OCI-LY1 (cell line): ENCODE results near the gene HPS1.

Source experiments
- H2AFZ ChIP-seq: fragments of 200-600 bp; sonication (generic), shearing (Covaris generic); 2 replicates; pipeline ENCODE4 v1.6.0; 2014; ENCODE audit warnings: antibody characterized with exemption, mild to moderate bottlenecking, low read length
- H3F3A ChIP-seq: fragments of 200-600 bp; sonication (generic), shearing (Covaris generic); 2 replicates; pipeline ENCODE4 v1.6.0; 2014; ENCODE audit warnings: mild to moderate bottlenecking, antibody characterized with exemption, low read length, moderate library complexity; ENCODE audit not compliant: insufficient read depth
- H3K27ac ChIP-seq: fragments of 200-600 bp; sonication (generic); 2 replicates; pipeline ENCODE4 v1.5.1; 2014; ENCODE audit warnings: low read length, mixed run types, mild to moderate bottlenecking, low read depth; ENCODE audit not compliant: poor library complexity, severe bottlenecking
- H3K27me3 ChIP-seq: fragments of 200-600 bp; sonication (generic); 2 replicates; pipeline ENCODE4 v1.6.0; 2014; ENCODE audit warnings: antibody characterized with exemption, mild to moderate bottlenecking, low read length, moderate library complexity; ENCODE audit not compliant: insufficient read depth
- H3K36me3 ChIP-seq: fragments of 200-600 bp; sonication (generic); 2 replicates; pipeline ENCODE4 v1.6.1; 2014; ENCODE audit warnings: mild to moderate bottlenecking, antibody characterized with exemption, low read length, moderate library complexity, mixed read lengths; ENCODE audit not compliant: insufficient read depth
- H3K4me1 ChIP-seq: fragments of 200-600 bp; sonication (generic); 2 replicates; pipeline ENCODE4 v1.5.1; 2014; ENCODE audit warnings: mild to moderate bottlenecking, low read length, moderate library complexity; ENCODE audit not compliant: insufficient read depth, severe bottlenecking
- H3K4me2 ChIP-seq: fragments of 200-600 bp; sonication (generic), shearing (Covaris generic); 2 replicates; pipeline ENCODE4 v1.6.1; 2014; ENCODE audit warnings: low read length
- H3K4me3 ChIP-seq: fragments of 200-600 bp; sonication (generic); 2 replicates; pipeline ENCODE4 v1.5.1; 2014; ENCODE audit warnings: low read length, low read depth, mild to moderate bottlenecking, mixed read lengths; ENCODE audit not compliant: poor library complexity, severe bottlenecking
- H3K79me2 ChIP-seq: fragments of 200-600 bp; shearing (Covaris generic); 2 replicates; pipeline ENCODE4 v1.6.1; 2016; ENCODE audit warnings: mixed run types, low read length, mixed read lengths; ENCODE audit not compliant: insufficient read depth
- H3K9ac ChIP-seq: fragments of 200-600 bp; sonication (generic), shearing (Covaris generic); 2 replicates; pipeline ENCODE4 v1.6.1; 2014; ENCODE audit warnings: mild to moderate bottlenecking, low read length, mixed read lengths
- H3K9me2 ChIP-seq: fragments of 200-600 bp; sonication (generic), shearing (Covaris generic); 2 replicates; pipeline ENCODE4 v1.6.1; 2014; ENCODE audit warnings: low read depth, mild to moderate bottlenecking, low read length, mixed read lengths
- H3K9me3 ChIP-seq: fragments of 200-600 bp; shearing (Covaris generic); 2 replicates; pipeline ENCODE4 v1.6.1; 2014; ENCODE audit warnings: low read length, mixed read lengths
- H4K20me1 ChIP-seq: fragments of 200-600 bp; sonication (generic), shearing (Covaris generic); 2 replicates; pipeline ENCODE4 v1.6.0; 2016; ENCODE audit warnings: mild to moderate bottlenecking, low read length; ENCODE audit not compliant: insufficient read depth
- CTCF ChIP-seq: fragments of 200-600 bp; sonication (generic), shearing (Covaris generic); IDR thresholded peaks from 2 replicates; pipeline ENCODE4 v1.5.1; 2017; ENCODE audit warnings: mild to moderate bottlenecking, antibody characterized with exemption, low read length, moderate library complexity, mixed read lengths
- EZH2 ChIP-seq: fragments of 200-600 bp; sonication (generic), shearing (Covaris generic); IDR thresholded peaks from 2 replicates; pipeline ENCODE4 v1.8.0; 2017; ENCODE audit warnings: borderline replicate concordance, mixed run types, mild to moderate bottlenecking, antibody characterized with exemption, low read length, moderate library complexity, mixed read lengths

Gene HPS1

GRCh38 chr10:98429320-98430072 lies 17.2 kb downstream of the HPS1 start:
- H3K36me3 ChIP-seq: peaks cover 46% of the 10 kb centered on the region
- TF ChIP-seq CTCF (no peak), EZH2 (no peak)
- no peak overlapping the region for H3K9ac ChIP-seq
- H3K27ac ChIP-seq: no peak overlapping the region
- no peak overlapping the region for H3K4me3 ChIP-seq
- H3K9me3 ChIP-seq: no peaks in the 10 kb centered on the region
- H4K20me1 ChIP-seq: no peaks in the 10 kb centered on the region
- no peaks in the 10 kb centered on the region for H3F3A ChIP-seq
- no peaks in the 10 kb centered on the region for H3K4me1 ChIP-seq
- no peak overlapping the region for H2AFZ ChIP-seq
- no peak overlapping the region for H3K4me2 ChIP-seq
- H3K27me3 ChIP-seq: no peaks in the 10 kb centered on the region
- no peaks in the 10 kb centered on the region for H3K79me2 ChIP-seq
- no peaks in the 10 kb centered on the region for H3K9me2 ChIP-seq

GRCh38 chr10:98427011-98427515 lies 19.7 kb downstream of the HPS1 start:
- no peak overlapping the region for H3K4me3 ChIP-seq
- no peaks in the 10 kb centered on the region for H4K20me1 ChIP-seq
- H3K4me1 ChIP-seq: no peaks in the 10 kb centered on the region
- no peaks in the 10 kb centered on the region for H3K79me2 ChIP-seq
- no peaks in the 10 kb centered on the region for H3K9me3 ChIP-seq
- no peaks in the 10 kb centered on the region for H3K9me2 ChIP-seq
- no peaks in the 10 kb centered on the region for H3F3A ChIP-seq
- H3K4me2 ChIP-seq: no peak overlapping the region
- no peak overlapping the region for H3K27ac ChIP-seq
- no peak for TF ChIP-seq EZH2
- TF ChIP-seq CTCF: no peak
- H3K27me3 ChIP-seq: no peaks in the 10 kb centered on the region
- H3K36me3 ChIP-seq: peaks cover 21% of the 10 kb centered on the region
- no peak overlapping the region for H3K9ac ChIP-seq
- H2AFZ ChIP-seq: no peak overlapping the region

DNA sequence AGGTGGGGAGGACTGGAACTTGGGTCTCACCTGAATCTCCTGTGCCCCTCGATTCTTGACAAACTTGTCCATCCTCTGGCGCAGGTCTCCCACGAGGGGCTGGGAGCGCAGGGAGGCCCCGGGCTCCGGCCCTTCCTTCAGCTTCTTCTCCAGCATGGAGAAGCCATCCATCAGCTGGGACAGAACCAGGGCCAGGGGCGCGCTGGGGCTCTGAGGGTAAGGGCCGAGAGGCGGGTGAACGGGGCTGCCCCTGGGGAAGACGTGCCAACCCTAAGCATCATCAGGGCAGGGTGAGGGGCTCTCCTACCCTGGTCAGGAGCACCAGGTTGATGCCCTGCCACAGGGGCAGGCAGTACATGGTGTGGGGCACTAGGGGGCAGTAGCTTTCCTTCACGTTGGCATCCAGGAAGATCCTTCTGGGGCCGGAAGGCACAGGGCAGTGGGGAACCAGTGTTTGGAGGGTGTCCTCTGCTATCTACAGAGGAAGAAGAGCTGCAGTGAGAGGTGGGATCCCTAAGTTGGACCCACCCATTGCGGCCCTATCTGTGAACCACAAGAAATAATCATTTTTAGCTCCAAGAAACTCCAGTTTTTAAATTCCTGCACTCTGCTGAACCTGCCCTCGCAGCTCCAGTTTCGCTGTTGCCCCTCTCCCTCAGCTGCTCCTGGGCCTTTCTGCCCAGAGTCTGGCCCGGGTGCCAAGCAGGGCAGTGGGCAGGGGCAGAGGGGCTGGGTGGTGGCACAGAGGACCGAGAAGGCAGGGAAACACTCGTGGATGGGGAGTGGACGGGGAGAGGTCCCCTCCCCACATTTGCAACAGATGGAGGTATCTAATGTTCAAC lies 21.0 kb downstream of the HPS1 start:
- Histone ChIP-seq H3K27me3 (no peaks in the 10 kb centered on the region), H3K4me2 (no peak overlapping the region), H3K4me3 (no peak overlapping the region), H3K9me3 (no peaks in the 10 kb centered on the region), H3F3A (no peaks in the 10 kb centered on the region), H3K4me1 (no peaks in the 10 kb centered on the region), H3K27ac (no peak overlapping the region), H2AFZ (no peak overlapping the region), H3K36me3 (peaks cover 9% of the 10 kb centered on the region), H3K9me2 (no peaks in the 10 kb centered on the region), H3K9ac (no peak overlapping the region), H4K20me1 (no peaks in the 10 kb centered on the region), H3K79me2 (no peaks in the 10 kb centered on the region)
- TF ChIP-seq CTCF: peak; percentile 49; the same call in 1 of the 2 replicates
- no peak for TF ChIP-seq EZH2
